Measurements from ENCODE around the gene SGSH.

SGSH gene

GRCh38 chr17:80176757-80177156 lies 43.4 kb downstream of the SGSH start:
- Histone ChIP-seq H2AFZ (ENCODE audit: low read length) (no peak overlapping the region), H3K4me1 (ENCODE audit: insufficient read depth, low read length, severe bottlenecking) (no peaks in the 10 kb centered on the region), H3K4me2 (ENCODE audit: low read length) (no peak overlapping the region), H3K27ac (ENCODE audit: low read depth, low read length, poor library complexity, severe bottlenecking) (no peak overlapping the region), H3K9me2 (ENCODE audit: low read depth, low read length) (no peaks in the 10 kb centered on the region), H3K9me3 (ENCODE audit: low read length) (no peaks in the 10 kb centered on the region), H4K20me1 (ENCODE audit: insufficient read depth, low read length) (no peaks in the 10 kb centered on the region), H3K4me3 (ENCODE audit: low read depth, low read length, poor library complexity, severe bottlenecking) (no peak overlapping the region), H3K36me3 (ENCODE audit: insufficient read depth, low read length) (no peaks in the 10 kb centered on the region), H3K27me3 (ENCODE audit: insufficient read depth, low read length) (peaks cover 6% of the 10 kb centered on the region; the same call in 1 of the 2 replicates), H3K79me2 (ENCODE audit: insufficient read depth, low read length) (no peaks in the 10 kb centered on the region), H3F3A (ENCODE audit: insufficient read depth, low read length) (no peaks in the 10 kb centered on the region), H3K9ac (ENCODE audit: low read length) (no peak overlapping the region)
- TF ChIP-seq EZH2 (IDR thresholded peaks at IDR 0.05; ENCODE audit: borderline replicate concordance, low read length) (no peak), CTCF (IDR thresholded peaks at IDR 0.05; ENCODE audit: low read length) (no peak)

GRCh38 chr17:80173916-80174315 lies 46.2 kb downstream of the SGSH start:
- Histone ChIP-seq H3K9me2 (ENCODE audit: low read depth, low read length) (no peaks in the 10 kb centered on the region), H3K9ac (ENCODE audit: low read length) (no peak overlapping the region), H3K27me3 (ENCODE audit: insufficient read depth, low read length) (peaks cover 3% of the 10 kb centered on the region; the same call in 1 of the 2 replicates), H2AFZ (ENCODE audit: low read length) (no peak overlapping the region), H3K4me1 (ENCODE audit: insufficient read depth, low read length, severe bottlenecking) (no peaks in the 10 kb centered on the region), H3K4me2 (ENCODE audit: low read length) (no peak overlapping the region), H3K4me3 (ENCODE audit: low read depth, low read length, poor library complexity, severe bottlenecking) (no peak overlapping the region), H3F3A (ENCODE audit: insufficient read depth, low read length) (no peaks in the 10 kb centered on the region), H3K36me3 (ENCODE audit: insufficient read depth, low read length) (no peaks in the 10 kb centered on the region), H3K27ac (ENCODE audit: low read depth, low read length, poor library complexity, severe bottlenecking) (no peak overlapping the region), H4K20me1 (ENCODE audit: insufficient read depth, low read length) (no peaks in the 10 kb centered on the region), H3K9me3 (ENCODE audit: low read length) (no peaks in the 10 kb centered on the region), H3K79me2 (ENCODE audit: insufficient read depth, low read length) (no peaks in the 10 kb centered on the region)
- no peak for TF ChIP-seq CTCF (IDR thresholded peaks at IDR 0.05; ENCODE audit: low read length)
- TF ChIP-seq EZH2 (IDR thresholded peaks at IDR 0.05; ENCODE audit: borderline replicate concordance, low read length) = no peak

- Histone ChIP-seq H4K20me1 (ENCODE audit: insufficient read depth, low read length) (no peaks in the 10 kb centered on the region), H3K36me3 (ENCODE audit: insufficient read depth, low read length) (no peaks in the 10 kb centered on the region), H3K9me3 (ENCODE audit: low read length) (no peaks in the 10 kb centered on the region), H2AFZ (ENCODE audit: low read length) (no peak overlapping the region), H3K4me1 (ENCODE audit: insufficient read depth, low read length, severe bottlenecking) (no peaks in the 10 kb centered on the region), H3K9ac (ENCODE audit: low read length) (no peak overlapping the region), H3K4me2 (ENCODE audit: low read length) (no peak overlapping the region), H3K27me3 (ENCODE audit: insufficient read depth, low read length) (peaks cover 3% of the 10 kb centered on the region; the same call in 1 of the 2 replicates), H3K27ac (ENCODE audit: low read depth, low read length, poor library complexity, severe bottlenecking) (no peak overlapping the region), H3K4me3 (ENCODE audit: low read depth, low read length, poor library complexity, severe bottlenecking) (no peak overlapping the region), H3K79me2 (ENCODE audit: insufficient read depth, low read length) (no peaks in the 10 kb centered on the region), H3F3A (ENCODE audit: insufficient read depth, low read length) (no peaks in the 10 kb centered on the region), H3K9me2 (ENCODE audit: low read depth, low read length) (no peaks in the 10 kb centered on the region)
- TF ChIP-seq EZH2 (IDR thresholded peaks at IDR 0.05; ENCODE audit: borderline replicate concordance, low read length) (no peak), CTCF (IDR thresholded peaks at IDR 0.05; ENCODE audit: low read length) (no peak)
Observed at GRCh38 chr17:80173126-80173525, 47.0 kb downstream of the SGSH start.
